H54 (cell line): Measurements from ENCODE around the gene S100G.

Source experiments
- DNase-seq: peaks from one replicate; pipeline ENCODE4 v3.0.0; 2011; ENCODE audit warnings: low spot score, mixed read lengths; ENCODE audit not compliant: insufficient read length
- FAIRE-seq: peaks from 3 replicates; lab custom pipeline; 2011; peaks lifted over from hg19 to GRCh38; lab: Jason Lieb, UNC
- POLR2A ChIP-seq: IDR thresholded peaks from 2 replicates; pipeline ENCODE4 v1.6.1; 2011; ENCODE audit warnings: low read depth, mild to moderate bottlenecking, low read length

Gene S100G

GRCh38 chrX:16664074-16664473, 14.1 kb downstream of the S100G start:
- TF ChIP-seq POLR2A: no peak
- FAIRE-seq (no peak), DNase-seq (no peak)

- FAIRE-seq (no peak), DNase-seq (no peak)
- TF ChIP-seq POLR2A: no peak
These were observed 14.7 kb downstream of the S100G start for GRCh38 chrX:16664626-16665025.

- no peak for TF ChIP-seq POLR2A
- no peak for DNase-seq
These were observed 15.1 kb downstream of the S100G start for GRCh38 chrX:16665089-16665488.

GRCh38 chrX:16666541-16666940, 16.6 kb downstream of the S100G start:
- no peak for TF ChIP-seq POLR2A
- DNase-seq: no peak
- no peak for FAIRE-seq

More at GRCh38 chrX:16665089-16665488, 15.1 kb downstream of the S100G start:
- FAIRE-seq: no peak

- DNase-seq (no peak), FAIRE-seq (no peak)
- TF ChIP-seq POLR2A: no peak
These were observed 21.0 kb downstream of the S100G start for GRCh38 chrX:16671005-16671404.

- FAIRE-seq (no peak), DNase-seq (no peak)
- no peak for TF ChIP-seq POLR2A
These were observed 28.7 kb downstream of the S100G start for GRCh38 chrX:16678689-16679088.

GRCh38 chrX:16683007-16683664, 33.2 kb downstream of the S100G start:
- DNase-seq (no peak), FAIRE-seq (no peak)

GRCh38 chrX:16687514-16687913, 37.6 kb downstream of the S100G start:
- FAIRE-seq (no peak), DNase-seq (no peak)
- no peak for TF ChIP-seq POLR2A

More at GRCh38 chrX:16683007-16683664, 33.2 kb downstream of the S100G start:
- TF ChIP-seq POLR2A: no peak

GRCh38 chrX:16695079-16695676, 45.2 kb downstream of the S100G start:
- FAIRE-seq (no peak), DNase-seq (no peak)
- no peak for TF ChIP-seq POLR2A

- no peak for TF ChIP-seq POLR2A
- FAIRE-seq (no peak), DNase-seq (no peak)
These were observed 47.0 kb downstream of the S100G start for GRCh38 chrX:16696956-16697355.

- no peak for TF ChIP-seq POLR2A
- FAIRE-seq (no peak), DNase-seq (no peak)
These were observed 49.4 kb downstream of the S100G start for GRCh38 chrX:16699389-16699788.

GRCh38 chrX:16700734-16701133, 50.8 kb downstream of the S100G start:
- DNase-seq (no peak), FAIRE-seq (no peak)
- no peak for TF ChIP-seq POLR2A

GRCh38 chrX:16702700-16703599, 53.0 kb downstream of the S100G start:
- DNase-seq (no peak), FAIRE-seq (no peak)
- TF ChIP-seq POLR2A: no peak
